ENCODE measurements around the gene CD151. TPM values are rescaled to one million over a fixed set of nuclear protein-coding genes. Genes with fewer than 3 reads are reported as not detected.
A peak's percentile ranks its signal among the peaks of the same experiment; 100 is the strongest.

Gene CD151
- polyA plus RNA-seq, 1 of the 3 experiments (the other 2 are of a cell fraction) = 922 TPM

DNA sequence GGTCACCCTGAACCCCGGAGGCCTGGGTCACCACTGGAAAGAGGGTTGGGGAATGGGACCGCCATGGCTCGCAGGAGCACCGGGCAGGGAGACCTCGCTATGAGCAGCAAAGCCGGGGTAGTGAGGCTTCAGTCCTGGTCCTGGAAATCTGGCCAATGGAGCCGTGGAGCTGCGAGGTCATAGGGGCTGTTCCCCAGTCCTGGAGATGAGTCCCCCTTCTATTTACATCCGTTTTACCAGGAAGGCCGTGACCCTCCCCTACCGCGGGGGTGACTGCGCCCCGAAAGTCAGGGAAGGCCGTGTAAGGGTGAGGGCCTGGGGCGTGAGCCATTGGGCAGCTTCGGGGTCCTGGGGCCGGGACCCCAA is 28.2 kb upstream of the CD151 start:
- Histone ChIP-seq H3K4me3 (ENCODE audit: low read depth in 2 of 2, low read length in 1 of 2) (peak overlapping the region; percentile 62 to 72), H3F3A (replicated peaks; ENCODE audit: insufficient read depth) (peaks cover 16% of the 10 kb centered on the region), H3K9me2 (no peaks in the 10 kb centered on the region), H3K4me1 (ENCODE audit: control insufficient read depth in 1 of 2, insufficient read depth in 2 of 2, low read depth in 1 of 2, low read length in 1 of 2) (peaks cover 14 to 18% of the 10 kb centered on the region in 2 experiments; a peak in 2 of 4 replicates), H3K9ac (peak overlapping the region; percentile 64), H3K27me3 (ENCODE audit: insufficient read depth) (no peaks in the 10 kb centered on the region), H3K36me3 (replicated peaks in 1 of 2; ENCODE audit: control insufficient read depth in 1 of 2, insufficient read depth in 2 of 2, low read length in 1 of 2) (peaks cover 0 to 35% of the 10 kb centered on the region in 2 experiments), H2AFZ (ENCODE audit: low read depth) (no peak overlapping the region), H3K4me2 (peak overlapping the region; percentile 94), H3K79me2 (ENCODE audit: insufficient read depth) (peaks cover 54% of the 10 kb centered on the region), H3K9me3 (no peaks in the 10 kb centered on the region), H4K20me1 (ENCODE audit: insufficient read depth) (no peaks in the 10 kb centered on the region), H3K27ac (ENCODE audit: low read depth in 2 of 2, low read length in 1 of 2) (peak overlapping the region in 1 of 2 experiments; percentile 78; a peak in 2 of 4 replicates)
- TF ChIP-seq JUND (IDR thresholded peaks at IDR 0.05) = no peak
- TF ChIP-seq RXRA (IDR thresholded peaks at IDR 0.05; ENCODE audit: borderline replicate concordance, low read depth) = no peak
- TF ChIP-seq MEF2A (IDR thresholded peaks at IDR 0.05; ENCODE audit: borderline replicate concordance, low read depth) = no peak
- TF ChIP-seq CHD2 (IDR thresholded peaks at IDR 0.05; ENCODE audit: low read length, partially characterized antibody) = no peak
- TF ChIP-seq NRF1 (IDR thresholded peaks at IDR 0.05; ENCODE audit: low read depth, low read length) = no peak
- TF ChIP-seq, protein P1, sequence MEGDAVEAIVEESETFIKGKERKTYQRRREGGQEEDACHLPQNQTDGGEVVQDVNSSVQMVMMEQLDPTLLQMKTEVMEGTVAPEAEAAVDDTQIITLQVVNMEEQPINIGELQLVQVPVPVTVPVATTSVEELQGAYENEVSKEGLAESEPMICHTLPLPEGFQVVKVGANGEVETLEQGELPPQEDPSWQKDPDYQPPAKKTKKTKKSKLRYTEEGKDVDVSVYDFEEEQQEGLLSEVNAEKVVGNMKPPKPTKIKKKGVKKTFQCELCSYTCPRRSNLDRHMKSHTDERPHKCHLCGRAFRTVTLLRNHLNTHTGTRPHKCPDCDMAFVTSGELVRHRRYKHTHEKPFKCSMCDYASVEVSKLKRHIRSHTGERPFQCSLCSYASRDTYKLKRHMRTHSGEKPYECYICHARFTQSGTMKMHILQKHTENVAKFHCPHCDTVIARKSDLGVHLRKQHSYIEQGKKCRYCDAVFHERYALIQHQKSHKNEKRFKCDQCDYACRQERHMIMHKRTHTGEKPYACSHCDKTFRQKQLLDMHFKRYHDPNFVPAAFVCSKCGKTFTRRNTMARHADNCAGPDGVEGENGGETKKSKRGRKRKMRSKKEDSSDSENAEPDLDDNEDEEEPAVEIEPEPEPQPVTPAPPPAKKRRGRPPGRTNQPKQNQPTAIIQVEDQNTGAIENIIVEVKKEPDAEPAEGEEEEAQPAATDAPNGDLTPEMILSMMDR (IDR thresholded peaks at IDR 0.05) = no peak
- no peak for TF ChIP-seq EZH2phosphoT487 (IDR thresholded peaks at IDR 0.05; ENCODE audit: borderline replicate concordance, low read depth)
- TF ChIP-seq TAF1 (IDR thresholded peaks at IDR 0.05; ENCODE audit: borderline replicate concordance, low read depth, low read length) = no peak
- TF ChIP-seq TEAD4 (IDR thresholded peaks at IDR 0.05; ENCODE audit: borderline replicate concordance, insufficient read depth) = no peak
- DNase-seq = peak; percentile 55
- 32% methylated on average over 10 of the region's 18 CpGs for WGBS (ENCODE audit: low lambda C conversion rate)
- ChIA-PET CTCF (interaction anchor here (0.9 to 2.9 kb wide), 3 partner anchors 14 to 43 kb away, joined by 3 to 13 read pairs (median 3); partner anchors contain the start of gene CEND1), POLR2A (interaction anchor here (1.6 to 2.0 kb wide), 2 partner anchors 10 to 14 kb away, joined by 7 to 8 read pairs; partner anchors contain the start of gene PNPLA2)

DNA sequence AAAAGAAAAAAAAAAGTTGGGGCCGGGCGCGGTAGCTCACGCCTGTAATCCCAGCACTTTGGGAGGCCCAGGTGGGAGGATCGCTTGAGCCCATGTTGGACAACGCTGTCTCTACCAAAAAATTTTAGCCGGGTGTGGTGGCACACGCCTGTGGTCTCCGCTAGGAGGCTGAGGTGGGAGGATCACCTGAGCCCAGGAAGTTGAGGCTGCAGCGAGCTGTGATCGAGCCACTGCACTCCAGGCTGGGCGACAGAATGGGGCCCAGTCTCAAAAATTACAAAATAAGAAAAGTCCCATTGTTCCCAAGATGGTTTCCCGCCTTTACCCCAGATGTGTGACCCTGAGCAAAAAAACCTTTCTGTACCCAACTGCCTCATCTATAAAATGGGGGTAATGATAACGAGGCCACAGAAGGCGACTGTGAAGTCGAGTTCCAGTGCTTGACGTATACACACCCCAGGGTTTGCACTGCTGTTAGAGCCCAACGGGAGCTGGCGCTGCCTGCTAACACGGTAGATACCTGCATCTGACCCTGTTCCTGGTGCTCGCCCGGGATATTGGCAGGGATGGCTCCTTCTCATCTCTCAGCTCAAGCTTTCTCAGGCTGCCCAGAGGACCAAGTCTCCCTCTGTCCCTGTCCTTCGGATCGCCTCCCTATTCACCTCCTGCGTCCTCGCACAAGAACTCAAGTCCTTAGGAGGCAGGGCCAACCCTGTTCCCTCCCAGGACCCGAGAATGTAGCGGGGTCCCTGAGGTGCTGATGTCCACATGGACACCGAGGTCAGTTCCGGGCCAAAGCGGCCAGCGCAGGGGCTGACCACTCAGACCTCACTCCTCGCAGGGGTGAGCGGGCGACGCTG is 24.1 kb upstream of the CD151 start:
- H3F3A ChIP-seq (replicated peaks; ENCODE audit: insufficient read depth) = peaks cover 34% of the 10 kb centered on the region
- peak overlapping the region; percentile 81 to 97 for H3K4me3 ChIP-seq (ENCODE audit: low read depth in 2 of 2, low read length in 1 of 2)
- WGBS (ENCODE audit: low lambda C conversion rate) = 26% methylated on average over 29 of the region's 36 CpGs
- no peaks in the 10 kb centered on the region for H3K9me2 ChIP-seq
- no peaks in the 10 kb centered on the region for H3K27me3 ChIP-seq (ENCODE audit: insufficient read depth)
- no peak overlapping the region for H2AFZ ChIP-seq (ENCODE audit: low read depth)
- peak; percentile 88 for DNase-seq
- H3K4me2 ChIP-seq = peak overlapping the region; percentile 99
- no peaks in the 10 kb centered on the region for H3K9me3 ChIP-seq
- peaks cover 14 to 31% of the 10 kb centered on the region in 2 experiments; a peak in 2 of 4 replicates for H3K4me1 ChIP-seq (ENCODE audit: control insufficient read depth in 1 of 2, insufficient read depth in 2 of 2, low read depth in 1 of 2, low read length in 1 of 2)
- H3K36me3 ChIP-seq (replicated peaks in 1 of 2; ENCODE audit: control insufficient read depth in 1 of 2, insufficient read depth in 2 of 2, low read length in 1 of 2) = peaks cover 24 to 26% of the 10 kb centered on the region in 2 experiments
- peaks cover 78% of the 10 kb centered on the region for H3K79me2 ChIP-seq (ENCODE audit: insufficient read depth)
- TF ChIP-seq TCF12 (IDR thresholded peaks at IDR 0.05) (no peak), MXI1 (IDR thresholded peaks at IDR 0.05; ENCODE audit: low read depth, low read length) (peak; percentile 76; the same call in 1 of the 2 replicates), NRF1 (IDR thresholded peaks at IDR 0.05; ENCODE audit: low read depth, low read length) (peak; percentile 12; the same call in 1 of the 2 replicates)
- TF ChIP-seq, protein P2, sequence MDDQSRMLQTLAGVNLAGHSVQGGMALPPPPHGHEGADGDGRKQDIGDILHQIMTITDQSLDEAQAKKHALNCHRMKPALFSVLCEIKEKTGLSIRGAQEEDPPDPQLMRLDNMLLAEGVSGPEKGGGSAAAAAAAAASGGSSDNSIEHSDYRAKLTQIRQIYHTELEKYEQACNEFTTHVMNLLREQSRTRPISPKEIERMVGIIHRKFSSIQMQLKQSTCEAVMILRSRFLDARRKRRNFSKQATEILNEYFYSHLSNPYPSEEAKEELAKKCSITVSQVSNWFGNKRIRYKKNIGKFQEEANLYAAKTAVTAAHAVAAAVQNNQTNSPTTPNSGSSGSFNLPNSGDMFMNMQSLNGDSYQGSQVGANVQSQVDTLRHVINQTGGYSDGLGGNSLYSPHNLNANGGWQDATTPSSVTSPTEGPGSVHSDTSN (IDR thresholded peaks at IDR 0.05) = no peak
- H3K9ac ChIP-seq = peak overlapping the region; percentile 97
- ChIA-PET CTCF (interaction anchor here (1.0 to 1.5 kb wide), 5 partner anchors 10 to 54 kb away, joined by 3 to 4 read pairs (median 3); partner anchors contain the start of gene PNPLA2), POLR2A (interaction anchor here (1.0 to 2.2 kb wide), 9 partner anchors 11 to 51 kb away, joined by 3 to 34 read pairs (median 6); partner anchors contain the start of genes CD151, CEND1 and PNPLA2)
- H3K27ac ChIP-seq (ENCODE audit: low read depth in 2 of 2, low read length in 1 of 2) = peak overlapping the region; percentile 97 to 98
- H4K20me1 ChIP-seq (ENCODE audit: insufficient read depth) = peaks cover 30% of the 10 kb centered on the region

All from SK-N-SH (cell line).